Vagina (tissue), 2 donors: ENCODE data around the gene ZFX.
A peak's percentile ranks its signal among the peaks of the same experiment; 100 is the strongest.

Experiments used
- CTCF ChIP-seq, 3 experiments: fragments of 450-650 bp in 2 of 3; fragments of 200-600 bp in 1 of 3; sonication (generic) in 1 of 3; IDR thresholded peaks; one replicate each; pipeline ENCODE4 v1.5.1; 2017 to 2019; ENCODE audit warnings: antibody characterized with exemption in 3 of 3, mild to moderate bottlenecking in 2 of 3, moderate library complexity in 2 of 3
- POLR2A ChIP-seq, 2 donors: fragments of 450-650 bp; IDR thresholded peaks; one replicate each; pipeline ENCODE4 v1.6.1; 2017; ENCODE audit warnings: antibody characterized with exemption in 2 of 2, mild to moderate bottlenecking in 2 of 2, moderate library complexity in 2 of 2
- POLR2AphosphoS5 ChIP-seq, 2 donors: sonication (generic); formaldehyde crosslinking; IDR thresholded peaks; one replicate each; pipeline ENCODE4 v1.9.0; 2017; ENCODE audit warnings: antibody characterized with exemption in 2 of 2, mild to moderate bottlenecking in 2 of 2, low read depth in 1 of 2; ENCODE audit not compliant: insufficient read depth in 1 of 2

GRCh38 chrX:24150051-24150790 is 692 bp downstream of the ZFX start:
- peak in 1 of 2 donors; percentile 78 for TF ChIP-seq POLR2AphosphoS5 (IDR thresholded peaks at IDR 0.05; ENCODE audit: insufficient read depth in 1 of 2, low read depth in 1 of 2)
- TF ChIP-seq CTCF (IDR thresholded peaks at IDR 0.05): peak in 2 of 3 experiments; percentile 22 to 49
- TF ChIP-seq POLR2A (IDR thresholded peaks at IDR 0.05): no peak
